Stimulated activated CD4-positive, alpha-beta T cell treated with anti-CD3 and anti-CD28 coated beads, TNF-alpha, amount 100 ng/mL, for 4 hours (primary cell): ENCODE results near the gene COL4A2.
"Not testable (repeated sequence)": the region's sequence is repeated elsewhere in the genome, so short reads cannot be mapped to it uniquely, and the experiment has no call there.

Experiments used
- DNase-seq, 3 experiments: peaks; one replicate each; pipeline ENCODE4 v3.0.0-alpha.2; 2020; ENCODE audit warnings: low read depth in 3 of 3

Gene COL4A2

DNA sequence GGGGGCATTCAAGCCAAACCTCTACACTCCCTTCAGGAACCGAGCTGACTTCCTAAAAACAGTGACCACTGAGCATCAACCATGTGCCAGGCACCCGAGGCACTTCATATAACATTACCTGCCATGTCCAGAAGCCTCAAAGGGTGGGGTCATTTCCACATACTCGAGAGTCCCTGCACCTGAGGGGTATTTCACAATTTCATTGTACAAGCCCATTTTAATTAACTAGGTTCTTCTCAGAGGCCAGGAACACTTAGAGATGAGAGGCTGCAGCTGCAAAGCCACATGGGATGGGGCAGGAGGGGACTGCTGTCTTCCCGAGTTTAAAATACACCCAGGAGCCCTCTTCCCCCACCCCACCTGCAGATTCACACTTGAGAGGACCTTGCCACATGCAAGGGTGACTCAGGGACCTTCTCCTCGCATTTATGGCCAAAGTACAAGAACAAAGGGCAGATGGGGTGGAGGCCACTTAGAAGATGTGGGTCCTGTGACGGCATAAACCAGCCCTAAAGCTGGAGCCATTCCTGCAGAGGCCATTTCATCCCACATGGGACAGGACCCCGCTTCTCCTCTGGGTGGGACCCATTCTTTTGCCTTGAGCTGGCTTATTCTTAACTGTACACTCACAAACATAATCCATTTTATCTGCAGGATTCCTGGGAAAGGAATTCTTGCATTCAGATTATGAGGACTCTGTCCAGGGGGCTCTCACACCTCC lies 210.6 kb downstream of the COL4A2 start:
- DNase-seq, result no peak

DNA sequence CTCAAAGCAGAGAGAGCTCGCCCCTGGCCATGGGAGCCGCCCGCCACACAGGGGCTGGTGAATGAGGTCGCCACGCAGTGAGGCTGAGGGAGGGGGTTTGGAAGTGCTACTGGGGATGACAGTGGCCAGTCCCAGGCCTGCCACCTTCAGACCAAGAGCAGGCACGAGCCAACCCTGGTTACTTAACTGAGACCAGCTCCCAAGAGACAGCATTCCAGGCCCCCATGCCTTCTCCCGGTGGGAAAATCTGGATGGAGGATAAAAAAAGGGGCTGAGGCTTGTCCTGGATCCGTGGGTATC lies 211.1 kb downstream of the COL4A2 start:
- no peak for DNase-seq

GRCh38 chr13:110518571-110518970 lies 211.5 kb downstream of the COL4A2 start:
- DNase-seq, result no peak

- DNase-seq, result no peak
These were observed 212.0 kb downstream of the COL4A2 start for GRCh38 chr13:110519046-110519445.

DNA sequence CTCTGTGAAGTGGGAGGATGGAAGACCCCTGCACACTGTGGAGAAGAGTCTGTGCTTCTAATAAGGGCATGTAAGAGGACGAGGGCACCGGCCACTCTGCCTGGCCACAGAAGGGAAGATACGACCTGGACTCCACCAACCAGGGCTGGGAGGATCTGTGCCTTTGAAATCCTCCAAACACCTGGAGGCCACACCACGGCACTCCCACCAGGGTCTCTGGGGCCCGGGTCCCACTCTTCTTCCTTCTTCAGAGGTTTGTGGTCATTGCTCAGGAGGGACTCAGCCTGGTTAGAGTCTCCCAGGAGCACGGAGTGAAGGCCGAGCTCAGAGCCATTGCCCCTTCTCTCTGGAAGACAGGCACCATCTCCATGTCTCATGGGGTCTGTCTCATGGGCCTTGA lies 212.4 kb downstream of the COL4A2 start:
- DNase-seq, result no peak

DNA sequence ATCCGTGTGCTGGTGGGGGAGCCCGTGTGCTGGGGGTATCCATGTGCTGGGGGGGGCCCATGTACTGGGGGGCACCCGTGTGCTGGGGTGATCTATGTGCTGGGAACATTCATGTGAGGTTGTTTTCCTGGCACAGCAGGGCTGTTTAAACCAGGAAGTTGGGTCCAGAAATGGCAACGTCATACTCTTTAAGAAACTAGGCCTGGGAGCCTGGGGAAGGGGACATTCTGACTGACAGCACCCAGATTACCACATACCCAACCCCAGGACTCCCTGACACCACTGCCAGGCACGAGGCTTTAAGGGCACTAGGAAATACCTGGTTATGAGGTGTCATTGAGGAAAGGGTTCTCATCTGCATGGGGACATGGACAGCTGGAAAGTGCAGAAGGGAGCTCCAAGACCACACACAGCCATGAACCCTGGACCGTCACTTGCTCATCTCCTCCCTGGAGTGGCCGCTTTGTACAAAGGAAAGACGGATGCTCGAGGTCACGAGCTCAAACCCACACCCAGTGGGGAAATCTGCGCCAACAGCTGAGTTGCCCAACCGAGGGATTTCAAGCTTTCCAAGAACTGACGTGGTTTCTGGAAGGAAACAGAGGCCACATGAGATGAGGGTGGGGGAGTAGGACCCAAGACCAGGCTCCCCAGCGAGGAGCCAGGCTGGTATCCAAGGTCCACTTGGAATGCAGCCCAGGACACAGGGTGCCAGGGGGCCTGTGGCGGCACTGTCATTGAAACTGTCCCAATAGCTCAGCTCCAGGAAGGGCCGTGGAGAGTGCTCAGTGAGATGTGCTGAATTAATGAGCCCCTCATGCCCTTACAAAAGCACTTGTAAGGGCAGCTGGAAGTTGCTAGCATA lies 213.6 kb downstream of the COL4A2 start:
- DNase-seq, result no peak

GRCh38 chr13:110521296-110521680 lies 214.2 kb downstream of the COL4A2 start:
- DNase-seq, result no peak

DNA sequence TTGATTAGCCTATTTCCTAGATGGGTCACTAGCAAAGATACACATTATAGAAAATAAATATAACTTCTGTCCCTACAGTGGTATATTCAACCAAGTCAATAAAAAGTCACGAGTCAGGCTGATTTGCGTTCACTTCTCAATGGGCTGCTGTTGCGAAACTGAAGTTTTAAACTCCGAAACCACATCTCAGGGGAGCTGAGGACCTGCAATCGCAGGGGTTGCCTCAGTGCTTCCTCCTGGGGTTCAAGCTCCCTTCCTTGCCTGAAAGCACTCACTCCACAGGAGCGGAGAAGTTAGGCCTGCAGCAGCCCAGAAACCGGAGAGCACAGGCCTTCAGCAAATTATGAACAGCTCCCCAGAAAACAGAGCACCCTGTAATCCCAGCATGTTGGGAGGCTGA lies 214.9 kb downstream of the COL4A2 start:
- no peak for DNase-seq

- DNase-seq, result no peak
These were observed 215.6 kb downstream of the COL4A2 start for GRCh38 chr13:110522721-110523120.

GRCh38 chr13:110523180-110523579 lies 216.1 kb downstream of the COL4A2 start:
- no peak for DNase-seq

- no peak for DNase-seq
These were observed 216.9 kb downstream of the COL4A2 start for GRCh38 chr13:110523838-110524540.

DNA sequence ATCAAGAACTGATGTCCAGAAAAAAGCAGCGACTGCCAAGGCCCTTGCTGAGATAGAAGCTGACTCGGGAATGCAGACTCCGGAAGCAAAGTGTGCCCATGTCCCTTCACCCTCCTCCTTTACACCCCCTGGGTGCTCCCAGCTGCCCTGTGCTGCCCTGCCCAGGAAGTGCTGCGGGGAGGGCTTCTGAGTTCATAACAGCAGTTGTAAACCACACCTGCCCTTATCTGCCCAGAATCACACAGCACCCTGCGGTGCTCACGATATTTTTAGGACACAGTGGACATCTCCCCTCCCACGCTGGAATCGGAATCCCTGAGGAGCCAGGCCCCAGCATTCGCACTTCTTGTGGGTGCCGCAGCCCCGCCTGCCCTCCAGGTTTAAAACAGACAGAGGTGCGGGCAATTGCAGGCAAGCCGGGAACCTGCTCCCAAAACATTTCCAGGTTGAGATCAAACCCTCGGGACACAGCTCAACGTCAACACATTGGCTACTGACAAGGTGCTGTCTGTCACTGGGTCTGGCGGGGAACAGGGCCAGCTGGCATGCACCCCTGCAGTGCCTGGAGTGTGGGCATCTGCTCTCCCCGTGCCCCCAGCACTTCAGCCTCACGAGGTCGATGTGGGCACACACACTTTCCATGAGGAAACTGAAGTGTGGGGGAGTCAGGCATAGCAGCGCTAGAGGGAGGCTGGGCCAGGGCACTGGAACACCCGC lies 217.6 kb downstream of the COL4A2 start:
- DNase-seq, result no peak

DNA sequence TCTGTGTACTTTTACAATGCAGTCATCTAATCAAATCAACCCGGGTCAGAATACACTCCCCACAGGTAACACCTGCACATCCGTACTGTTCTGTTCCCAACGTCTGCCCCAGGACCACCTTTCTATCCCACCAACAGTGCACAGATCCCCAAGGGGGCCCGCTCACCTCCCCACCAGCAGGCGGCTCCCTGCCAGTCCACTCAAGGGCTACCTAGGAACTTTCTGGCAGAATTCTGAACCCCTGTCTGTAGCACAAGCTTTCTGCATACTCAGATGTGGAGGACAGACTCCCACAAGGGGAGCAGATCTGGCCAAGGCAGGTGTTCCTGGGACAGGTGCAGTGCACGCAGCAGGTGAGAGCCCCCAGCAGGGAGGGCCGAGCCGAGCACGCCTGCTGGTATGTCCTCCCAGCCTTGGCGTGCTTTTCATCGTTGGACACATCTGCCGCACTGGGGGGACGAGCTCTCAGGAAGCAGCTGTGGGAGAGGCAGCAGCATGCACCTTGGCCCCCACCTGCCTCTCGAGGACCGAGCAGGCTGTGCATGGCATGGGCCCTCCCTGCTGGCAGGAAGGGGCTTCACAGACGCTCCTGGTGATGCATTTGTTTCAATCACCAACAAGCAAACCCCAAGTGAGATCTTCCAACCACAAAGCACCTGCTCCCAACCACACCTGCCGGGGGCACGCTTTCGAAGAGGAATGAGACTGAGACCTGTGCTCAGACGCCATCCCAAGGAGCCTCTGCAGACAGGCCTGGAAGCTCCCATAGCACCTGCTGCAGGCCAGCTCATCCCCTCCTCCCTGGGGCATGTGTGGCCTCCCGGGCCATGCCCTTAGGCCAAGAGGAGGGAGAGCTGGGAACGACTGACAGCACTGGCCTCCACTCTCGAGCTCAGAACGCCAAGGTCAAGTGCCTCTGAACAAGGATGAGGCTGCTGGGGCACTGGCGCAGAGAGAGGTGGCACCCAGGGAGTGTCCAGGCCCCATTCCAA lies 218.5 kb downstream of the COL4A2 start:
- DNase-seq, result no peak

DNA sequence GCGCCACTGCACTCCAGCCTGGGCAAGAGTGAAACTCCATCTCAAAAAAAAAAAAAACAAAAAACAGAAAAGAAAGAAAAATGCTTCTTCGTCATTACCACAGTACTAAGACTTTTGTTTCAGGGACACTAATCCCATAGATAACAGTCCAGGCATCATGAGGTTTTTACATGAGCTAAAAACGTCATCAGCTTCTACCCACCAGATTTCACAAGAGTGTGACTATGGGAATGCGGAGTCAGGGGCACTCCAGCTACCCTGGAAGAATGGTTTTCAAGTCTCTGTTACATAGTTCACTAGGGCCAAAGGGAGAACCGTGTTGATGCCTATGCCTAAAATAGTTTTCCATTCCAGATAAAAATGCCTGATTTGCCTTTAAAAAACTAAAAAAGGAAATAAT lies 221.3 kb downstream of the COL4A2 start:
- DNase-seq, result no peak

DNA sequence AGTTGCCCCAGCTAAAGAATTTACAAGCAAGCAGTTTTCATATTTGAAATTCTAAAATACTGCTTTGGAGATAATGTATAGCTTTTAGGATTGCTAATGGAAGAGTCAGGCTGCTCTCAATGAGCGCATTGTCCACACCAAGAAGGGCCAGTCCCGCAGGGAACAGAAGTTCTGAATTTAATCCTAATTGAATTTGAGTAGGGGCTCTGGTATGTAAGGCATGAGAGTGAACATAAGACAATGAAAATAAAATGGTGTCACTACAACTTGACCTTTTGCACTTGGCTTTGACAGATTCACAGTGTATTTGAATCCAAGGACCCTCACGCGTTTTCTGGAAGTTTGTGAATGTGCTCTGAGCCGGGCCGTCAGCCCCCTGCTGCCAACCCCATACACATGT lies 221.8 kb downstream of the COL4A2 start:
- no peak for DNase-seq

GRCh38 chr13:110529522-110530311 lies 222.6 kb downstream of the COL4A2 start:
- DNase-seq, result no peak

DNA sequence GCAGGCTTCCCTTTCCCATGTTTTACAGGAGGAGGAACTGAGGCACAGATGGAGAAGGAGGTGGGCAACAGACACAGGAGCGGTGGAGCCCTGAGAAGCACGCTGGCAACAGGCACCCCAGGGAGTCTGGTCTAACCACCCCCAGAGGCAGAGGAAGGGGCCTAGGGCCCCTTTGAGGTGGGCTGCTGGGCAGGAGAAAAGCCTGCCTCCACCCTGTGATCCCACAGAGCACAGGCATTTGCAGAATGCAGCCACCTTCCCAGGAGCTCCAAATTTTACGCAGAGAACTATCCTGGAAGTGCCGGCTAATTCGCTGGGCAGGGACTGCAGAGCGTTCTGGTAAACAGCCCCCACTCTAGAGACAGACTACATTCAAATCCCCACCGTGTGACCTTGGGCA lies 224.0 kb downstream of the COL4A2 start:
- no peak for DNase-seq

DNA sequence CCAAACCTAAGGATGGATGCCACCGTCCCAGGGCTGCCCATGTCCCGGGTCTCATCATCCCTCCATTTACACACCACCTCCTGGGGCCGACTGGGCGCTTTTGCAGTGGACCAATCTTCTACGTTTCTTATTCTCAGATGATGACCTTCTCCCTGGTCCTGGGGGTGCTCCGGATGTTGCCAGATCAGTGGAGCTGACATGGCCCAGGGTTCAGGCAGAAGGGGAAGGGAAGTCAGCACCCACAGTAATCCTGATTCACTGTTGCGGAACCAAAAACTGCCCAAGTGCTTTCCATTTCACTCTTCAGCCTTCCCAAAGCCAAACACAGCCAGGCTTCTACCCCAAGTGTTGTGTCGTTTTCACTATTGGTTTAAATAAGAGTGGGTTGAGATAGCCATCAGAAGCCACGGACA lies 224.6 kb downstream of the COL4A2 start:
- no peak for DNase-seq

DNA sequence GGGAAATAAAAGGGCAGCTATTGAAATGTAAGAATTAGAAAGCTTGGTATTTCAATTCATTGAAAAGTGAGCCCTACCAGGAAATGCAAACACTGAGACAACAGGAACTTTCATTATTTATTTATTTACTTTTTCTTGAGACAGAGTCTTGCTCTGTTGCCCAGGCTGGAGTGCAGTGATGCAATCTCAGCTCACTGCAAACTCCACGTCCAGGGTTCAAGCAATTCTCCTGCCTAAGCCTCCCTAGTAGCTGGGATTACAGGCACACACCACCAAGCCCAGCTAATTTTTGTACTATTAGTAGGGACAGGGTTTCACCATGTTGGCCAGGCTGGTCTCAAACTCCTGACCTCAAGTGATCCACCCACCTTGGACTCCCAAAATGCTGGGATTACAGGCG lies 225.2 kb downstream of the COL4A2 start:
- not testable (repeated sequence) for DNase-seq
